Measurements from ENCODE around the gene PAQR9. TPM values are rescaled to one million over a fixed set of nuclear protein-coding genes. Genes with fewer than 3 reads are reported as not detected.
"Not testable (repeated sequence)": the region's sequence is repeated elsewhere in the genome, so short reads cannot be mapped to it uniquely, and the experiment has no call there.

The PAQR9 gene
- total RNA-seq: not detected
- long read RNA-seq: 0 reads

GRCh38 chr3:142963516-142964448, at the start of gene PAQR9:
TSS of gene PAQR9 (minus strand) at chr3:142963674. CDS start at chr3:142963336, 338 bp downstream.
- DNase-seq: no peak
- no peak for ATAC-seq

DNA sequence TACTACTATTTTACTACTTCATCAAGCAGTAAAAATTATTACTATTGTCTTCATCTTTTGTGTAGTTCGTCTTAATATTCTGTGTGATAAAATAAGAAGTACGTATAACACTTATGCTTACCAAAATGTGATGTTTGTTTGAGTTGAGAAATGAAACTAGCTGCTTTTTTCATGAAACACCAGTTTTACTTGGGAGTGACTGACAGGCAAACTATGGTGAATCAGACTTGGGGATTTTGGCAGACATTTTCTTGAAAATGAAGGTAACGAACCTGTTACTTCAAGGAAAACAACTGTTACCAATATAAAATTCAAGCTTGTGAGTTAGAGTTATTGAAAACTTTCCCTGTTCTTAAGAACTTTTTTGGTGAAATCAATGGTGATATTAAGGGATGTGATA, 48.2 kb upstream of the PAQR9 start:
- DNase-seq: no peak
- no peak for ATAC-seq
- intact Hi-C loops (cut with DNase I, micrococcal nuclease): no loop called here

More at GRCh38 chr3:142963516-142964448, at the start of gene PAQR9:
- intact Hi-C loops (cut with DNase I, micrococcal nuclease): no loop called here

DNA sequence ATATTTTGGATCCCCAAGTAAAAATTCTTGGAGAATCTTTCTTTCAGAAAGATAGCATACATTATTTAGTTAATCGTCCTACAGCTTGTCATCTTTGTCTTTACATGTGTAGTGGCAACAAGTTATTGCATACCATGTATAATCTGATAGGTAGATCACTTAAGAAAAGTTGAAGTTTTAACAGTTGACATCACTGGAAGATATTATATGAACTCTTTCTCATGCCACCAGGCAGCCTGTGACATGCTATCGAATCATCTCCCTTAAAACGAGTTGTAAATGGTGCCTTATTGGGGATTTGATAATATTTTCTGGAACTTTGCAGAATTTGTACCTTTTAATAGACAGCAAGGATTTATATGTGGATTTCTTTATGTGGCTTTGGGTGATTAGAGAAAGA, 46.5 kb upstream of the PAQR9 start:
- no peak for DNase-seq
- intact Hi-C loops (cut with DNase I, micrococcal nuclease): no loop called here
- ATAC-seq: no peak

DNA sequence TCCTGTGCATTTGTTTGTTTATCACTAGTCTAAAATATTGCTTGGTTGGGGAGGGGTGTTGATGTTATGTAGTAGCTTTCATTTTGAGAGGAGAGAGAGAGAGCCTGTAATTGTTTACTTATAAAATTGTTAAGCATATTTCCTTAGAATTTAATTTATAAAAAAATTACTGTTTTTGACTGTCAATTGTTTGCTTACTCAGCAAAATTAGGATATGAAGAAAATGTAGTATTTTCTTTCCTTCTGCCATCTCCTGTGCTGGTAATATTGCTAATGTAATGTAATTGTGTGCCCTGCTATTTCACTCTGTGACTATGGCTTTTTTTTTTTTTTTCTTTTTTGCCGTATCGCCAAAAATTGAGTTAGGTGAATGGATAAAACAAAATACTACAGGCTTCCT, 41.3 kb upstream of the PAQR9 start:
- ATAC-seq (no peak), DNase-seq (no peak)
- intact Hi-C loops (cut with DNase I, micrococcal nuclease): no loop called here

DNA sequence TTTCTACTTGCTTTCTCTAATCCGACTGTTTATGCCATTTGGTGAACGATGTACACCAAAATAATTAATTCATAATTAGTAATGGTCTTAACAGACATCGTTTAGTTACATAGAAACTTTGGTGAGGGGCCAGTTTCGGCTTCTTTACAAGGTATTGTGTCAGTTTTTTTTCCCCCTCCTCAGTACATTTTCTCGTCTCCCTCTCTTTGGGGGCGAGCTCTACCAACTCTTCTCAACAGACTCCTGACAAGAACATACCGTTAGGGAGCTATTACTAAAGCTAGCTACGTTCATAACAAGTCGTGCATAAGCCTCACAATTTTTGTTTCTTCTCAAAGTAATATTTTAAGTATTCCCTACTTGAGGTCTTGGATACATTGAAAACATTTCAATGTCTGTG, 39.3 kb upstream of the PAQR9 start:
- intact Hi-C loops (cut with DNase I, micrococcal nuclease): no loop called here
- ATAC-seq (no peak), DNase-seq (no peak)

GRCh38 chr3:143002083-143002712, 38.7 kb upstream of the PAQR9 start:
- DNase-seq: no peak
- ATAC-seq: peak; percentile 42
- intact Hi-C loops (cut with DNase I, micrococcal nuclease): no loop called here

DNA sequence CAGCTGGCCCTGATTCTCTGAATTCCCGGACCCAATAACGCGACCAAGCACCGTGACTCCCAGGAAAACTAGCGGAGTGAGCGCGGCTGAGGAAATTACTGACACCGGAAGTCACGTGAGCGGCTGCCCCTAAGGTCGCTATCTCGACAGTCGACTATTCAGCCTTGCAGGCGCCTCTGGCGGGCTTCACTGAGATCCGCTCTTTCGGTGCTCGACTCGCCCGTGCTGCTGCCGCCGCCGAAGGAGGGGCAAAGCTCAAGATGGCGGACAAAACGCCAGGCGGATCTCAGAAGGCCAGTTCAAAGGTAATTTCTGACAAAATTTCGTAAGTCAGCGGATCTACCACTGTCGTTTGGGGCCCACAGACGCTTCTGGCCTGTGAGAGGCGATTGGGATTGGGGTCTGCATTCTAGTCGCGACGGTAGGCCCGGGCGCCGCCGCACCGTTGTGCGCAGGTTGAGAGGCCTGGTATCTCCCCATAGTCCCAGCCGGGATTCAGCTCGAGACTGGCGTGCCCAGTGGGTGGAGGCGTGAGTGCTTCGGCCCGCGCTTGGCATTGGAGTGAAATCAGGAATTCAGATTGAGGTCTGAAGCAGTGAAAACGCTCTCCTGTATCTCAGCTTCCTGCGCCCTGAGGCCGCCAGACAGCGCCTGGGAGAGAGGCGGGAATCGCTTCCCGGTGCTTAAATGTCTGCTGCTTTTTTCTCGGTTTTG, 38.1 kb upstream of the PAQR9 start, which contains the start of gene U2SURP:
Gene U2SURP, plus strand, starts transcription at position 202 of the 714 bp plus-strand sequence. Its CDS starts 59 bp downstream, at position 261.
- intact Hi-C loops (cut with DNase I, micrococcal nuclease): no loop called here
- peak; percentile 97 to 98 for DNase-seq

GRCh38 chr3:143001034-143001368, 37.5 kb upstream of the PAQR9 start:
- intact Hi-C loops (cut with DNase I, micrococcal nuclease): no loop called here
- ATAC-seq (peak; percentile 61), DNase-seq (no peak)

More for the DNA sequence above, 38.1 kb upstream of the PAQR9 start, which contains the start of gene U2SURP:
- ATAC-seq: peak; percentile 92

DNA sequence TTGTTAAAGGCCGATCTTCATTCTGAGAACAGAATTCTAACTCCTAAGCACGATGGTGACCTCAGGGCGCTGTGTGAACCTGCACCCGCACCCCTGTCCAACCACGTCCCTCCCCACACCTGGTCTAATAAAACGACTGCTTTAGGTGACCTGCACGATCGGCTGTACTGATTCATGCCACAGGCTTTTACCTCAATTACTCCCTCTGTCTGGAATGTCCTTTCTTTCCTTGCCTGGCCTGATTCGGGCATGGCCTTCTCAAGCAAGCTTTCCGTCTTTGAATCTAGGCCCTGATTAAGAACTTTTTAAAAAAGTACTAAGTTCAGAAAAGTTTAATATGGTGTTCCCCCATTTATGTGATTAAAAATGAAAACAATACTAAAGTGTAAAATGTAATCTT, 37.1 kb upstream of the PAQR9 start:
- ATAC-seq (peak; percentile 35), DNase-seq (peak; percentile 16 to 37)
- intact Hi-C loops (cut with DNase I, micrococcal nuclease): no loop called here

- DNase-seq (no peak), ATAC-seq (no peak)
- intact Hi-C loops (cut with DNase I, micrococcal nuclease): loop anchor here in 1 of 2 donors (10.0 kb wide), 1 partner anchor 415 kb away; no protein-coding TSS in a partner anchor
These were observed 36.4 kb upstream of the PAQR9 start for GRCh38 chr3:142999881-143000280.

GRCh38 chr3:142998439-142998838, 35.0 kb upstream of the PAQR9 start:
- intact Hi-C loops (cut with DNase I, micrococcal nuclease): loop anchor here in 1 of 2 donors (10.0 kb wide), 1 partner anchor 414 kb away; no protein-coding TSS in a partner anchor
- DNase-seq (no peak), ATAC-seq (no peak)

GRCh38 chr3:142997330-142997729, 33.9 kb upstream of the PAQR9 start:
- DNase-seq (no peak), ATAC-seq (no peak)
- intact Hi-C loops (cut with DNase I, micrococcal nuclease): loop anchor here in 1 of 2 donors (10.0 kb wide), 1 partner anchor 413 kb away; no protein-coding TSS in a partner anchor

- intact Hi-C loops (cut with DNase I, micrococcal nuclease): loop anchor here in 1 of 2 donors (10.0 kb wide), 1 partner anchor 409 kb away; no protein-coding TSS in a partner anchor
- peak in 1 of 2 donors; percentile 68 for DNase-seq
- peak; percentile 52 for ATAC-seq
These were observed 30.5 kb upstream of the PAQR9 start for GRCh38 chr3:142993958-142994442.

DNA sequence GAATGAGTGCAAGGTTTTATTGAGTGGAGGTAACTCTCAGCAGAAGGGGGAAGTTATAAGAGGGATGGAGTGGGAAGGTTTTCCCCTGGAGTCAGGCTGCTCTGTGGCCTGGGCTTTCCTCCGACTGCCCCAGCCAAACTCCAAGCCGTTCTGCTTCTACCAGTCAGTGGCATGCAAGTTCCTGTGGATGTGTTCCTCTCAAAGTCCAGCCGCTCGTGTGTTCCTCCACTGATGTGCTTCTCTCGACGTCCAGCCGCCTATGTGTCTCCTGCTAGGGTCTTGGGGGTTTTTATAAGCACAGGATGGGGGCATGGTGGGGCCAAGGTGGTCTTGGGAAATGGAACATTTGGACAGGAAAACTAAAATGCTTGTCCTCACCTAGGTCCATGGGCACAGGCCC, 28.8 kb upstream of the PAQR9 start:
- DNase-seq (no peak), ATAC-seq (no peak)
- intact Hi-C loops (cut with DNase I, micrococcal nuclease): loop anchor here in 1 of 2 donors (10.0 kb wide), 1 partner anchor 408 kb away; no protein-coding TSS in a partner anchor

- intact Hi-C loops (cut with DNase I, micrococcal nuclease): loop anchor here in 1 of 2 donors (10.0 kb wide), 1 partner anchor 406 kb away; no protein-coding TSS in a partner anchor
- no peak for DNase-seq
- ATAC-seq: no peak
These were observed 27.2 kb upstream of the PAQR9 start for GRCh38 chr3:142990721-142991120.

DNA sequence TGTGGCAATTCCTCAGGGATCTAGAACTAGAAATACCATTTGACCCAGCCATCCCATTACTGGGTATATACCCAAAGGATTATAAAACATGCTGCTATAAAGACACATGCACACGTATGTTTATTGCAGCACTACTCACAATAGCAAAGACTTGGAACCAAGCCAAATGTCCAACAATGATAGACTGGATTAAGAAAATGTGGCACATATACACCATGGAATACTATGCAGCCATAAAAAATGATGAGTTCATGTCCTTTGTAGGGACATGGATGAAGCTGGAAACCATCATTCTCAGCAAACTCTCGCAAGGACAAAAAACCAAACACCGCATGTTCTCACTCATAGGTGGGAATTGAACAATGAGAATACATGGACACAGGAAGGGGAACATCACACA, 25.4 kb upstream of the PAQR9 start:
- intact Hi-C loops (cut with DNase I, micrococcal nuclease): loop anchor here in 1 of 2 donors (5.0 kb wide), 1 partner anchor 157 kb away; no protein-coding TSS in a partner anchor
- not testable (repeated sequence) for ATAC-seq, DNase-seq

- not testable (repeated sequence) for DNase-seq, ATAC-seq
- intact Hi-C loops (cut with DNase I, micrococcal nuclease): loop anchor here in 1 of 2 donors (5.0 kb wide), 1 partner anchor 156 kb away; no protein-coding TSS in a partner anchor
These were observed 24.7 kb upstream of the PAQR9 start for GRCh38 chr3:142988221-142988620.

DNA sequence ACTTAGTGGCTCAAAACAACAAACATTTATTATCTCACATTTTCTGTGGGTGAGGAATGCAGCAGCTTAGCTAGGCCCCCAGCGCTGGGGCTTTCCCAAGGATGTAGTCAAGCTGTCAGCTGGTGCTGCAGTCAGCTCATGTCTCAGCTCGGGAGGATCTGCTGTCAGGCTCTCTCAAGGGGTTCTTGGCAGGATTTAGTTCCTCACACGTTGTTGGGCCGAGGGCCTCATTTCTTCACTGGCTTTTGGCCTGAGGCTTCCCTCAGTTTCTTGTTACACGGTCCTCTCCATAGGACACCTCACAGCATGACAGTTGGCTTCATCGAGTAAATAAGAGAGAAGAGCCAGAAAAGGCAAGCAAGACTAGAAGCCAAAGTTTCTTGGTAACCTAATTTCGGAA, 24.2 kb upstream of the PAQR9 start:
- DNase-seq (no peak), ATAC-seq (no peak)
- intact Hi-C loops (cut with DNase I, micrococcal nuclease): loop anchor here in 1 of 2 donors (5.0 kb wide), 1 partner anchor 155 kb away; no protein-coding TSS in a partner anchor

Data from left colon (tissue), 2 donors.